Endothelial cell of umbilical vein (primary cell): ENCODE measurements around the gene TBX4. TPM values are rescaled to one million over a fixed set of nuclear protein-coding genes. Genes with fewer than 3 reads are reported as not detected.

Experiments used
- BruUV-seq: library from RNA; stranded (reverse); fragments of 400-500 nt; replicated peaks from 2 replicates; lab custom pipeline; 2021; lab: Mats Ljungman, UMichigan
- CTCF ChIA-PET: fragments of 300-600, 350-600 bp; sonication (Branson Sonifier 250); formaldehyde crosslinking; loops from one replicate; lab custom pipeline; 2021; ENCODE audit warnings: antibody characterized with exemption, inconsistent platforms; lab: Charles Lee
- POLR2A ChIA-PET: fragments of 300-600, 350-600 bp; sonication (Branson Sonifier 250); formaldehyde crosslinking; loops from one replicate; lab custom pipeline; 2021; ENCODE audit warnings: antibody characterized with exemption, inconsistent platforms; lab: Charles Lee
- DNase-seq: peaks from one replicate; pipeline ENCODE4 v3.0.0-alpha.2; 2011; ENCODE audit warnings: low read depth, low spot score
- FAIRE-seq: peaks from 2 replicates; lab custom pipeline; 2011; peaks lifted over from hg19 to GRCh38; lab: Jason Lieb, UNC
- H2AFZ ChIP-seq: 2 replicates; pipeline ENCODE4 v1.6.0; 2012; ENCODE audit warnings: low read depth, low read length, control low read depth, inconsistent platforms
- H3K27ac ChIP-seq: 2 replicates; pipeline ENCODE4 v1.5.1; 2011; ENCODE audit warnings: low read depth, mild to moderate bottlenecking, control low read depth, low read length, moderate library complexity; ENCODE audit not compliant: insufficient read depth
- H3K27me3 ChIP-seq, 2 experiments: 2 replicates each; pipeline versions ENCODE4 v1.6.0 to v1.6.1; 2011; ENCODE audit warnings: low read length in 2 of 2, mixed read lengths in 1 of 2; ENCODE audit not compliant: control insufficient read depth in 2 of 2, insufficient read depth in 2 of 2
- H3K36me3 ChIP-seq, 2 experiments: 2 replicates in 1 of 2; 3 replicates in 1 of 2; pipeline ENCODE4 v1.5.1; 2011; ENCODE audit warnings: low read length in 2 of 2, mild to moderate bottlenecking in 1 of 2, moderate library complexity in 1 of 2; ENCODE audit not compliant: control insufficient read depth in 2 of 2, insufficient read depth in 2 of 2; ENCODE audit errors: extremely low read depth in 1 of 2
- H3K4me1 ChIP-seq: 3 replicates; pipeline ENCODE4 v1.5.1; 2011; ENCODE audit warnings: mild to moderate bottlenecking, low read length; ENCODE audit not compliant: control insufficient read depth, insufficient read depth; ENCODE audit errors: extremely low read depth
- H3K4me2 ChIP-seq: 2 replicates; pipeline ENCODE4 v1.6.1; 2011; ENCODE audit warnings: low read length, control low read depth, mixed read lengths; ENCODE audit not compliant: insufficient read depth
- H3K4me3 ChIP-seq, 3 experiments: fragments of 200-600 bp in 1 of 3; sonication (generic), shearing (Covaris generic) in 1 of 3; replicated peaks in 1 of 3; 2 replicates each; pipeline ENCODE4 v1.5.1; 2011 to 2016; ENCODE audit warnings: control low read depth in 3 of 3, low read length in 3 of 3, mild to moderate bottlenecking in 2 of 3, inconsistent platforms in 1 of 3, low read depth in 1 of 3, moderate library complexity in 1 of 3; ENCODE audit not compliant: insufficient read depth in 1 of 3
- H3K79me2 ChIP-seq: 2 replicates; pipeline ENCODE4 v1.6.0; 2012; ENCODE audit warnings: low read length, inconsistent platforms; ENCODE audit not compliant: control insufficient read depth, insufficient read depth
- H3K9ac ChIP-seq: replicated peaks from 2 replicates; pipeline ENCODE3; 2011; ENCODE audit warnings: low read length, control low read depth; ENCODE audit not compliant: insufficient read depth; ENCODE audit errors: extremely low read depth
- H3K9me1 ChIP-seq: replicated peaks from 3 replicates; pipeline ENCODE4 v1.6.0; 2011; ENCODE audit warnings: mild to moderate bottlenecking, low read length; ENCODE audit not compliant: control insufficient read depth, insufficient read depth; ENCODE audit errors: extremely low read depth
- H3K9me3 ChIP-seq: replicated peaks from 2 replicates; pipeline ENCODE4 v1.5.1; 2012; ENCODE audit warnings: low read length, inconsistent platforms; ENCODE audit not compliant: control insufficient read depth, insufficient read depth
- H4K20me1 ChIP-seq: replicated peaks from 2 replicates; pipeline ENCODE3; 2011; ENCODE audit warnings: mild to moderate bottlenecking, low read length; ENCODE audit not compliant: control insufficient read depth, insufficient read depth; ENCODE audit errors: extremely low read depth
- CTCF ChIP-seq, 2 donors: IDR thresholded peaks; 1 replicate in 1 of 2; 2 replicates in 1 of 2; pipeline ENCODE4 v1.5.1; 2011; ENCODE audit warnings: low read length in 2 of 2, mild to moderate bottlenecking in 2 of 2, moderate library complexity in 2 of 2, control low read depth in 1 of 2, inconsistent platforms in 1 of 2, low read depth in 1 of 2; ENCODE audit not compliant: insufficient read depth in 1 of 2; ENCODE audit errors: extremely low read depth in 1 of 2
- EZH2 ChIP-seq: IDR thresholded peaks from 2 replicates; pipeline ENCODE4 v1.6.1; 2012; ENCODE audit warnings: borderline replicate concordance, low read depth, mild to moderate bottlenecking, moderate library complexity, low read length, inconsistent platforms; ENCODE audit not compliant: severe bottlenecking
- FOS ChIP-seq: IDR thresholded peaks from 2 replicates; pipeline ENCODE4 v1.6.1; 2011; ENCODE audit warnings: mild to moderate bottlenecking, low read length, moderate library complexity, borderline replicate concordance; ENCODE audit not compliant: insufficient read depth
- GATA2 ChIP-seq: IDR thresholded peaks from 2 replicates; pipeline ENCODE4 v1.7.0; 2011; ENCODE audit warnings: low read depth, mild to moderate bottlenecking, moderate library complexity, mixed read lengths, low read length; ENCODE audit not compliant: insufficient read length, insufficient read depth
- JUN ChIP-seq: IDR thresholded peaks from 2 replicates; pipeline ENCODE4 v1.6.1; 2011; ENCODE audit warnings: borderline replicate concordance, low read depth; ENCODE audit not compliant: insufficient read length, insufficient read depth
- MAX ChIP-seq: IDR thresholded peaks from 2 replicates; pipeline ENCODE4 v1.6.1; 2011; ENCODE audit not compliant: insufficient read depth, insufficient read length
- MYC ChIP-seq: IDR thresholded peaks from one replicate; pipeline ENCODE4 v1.6.1; 2011; ENCODE audit warnings: mild to moderate bottlenecking, low read depth, low read length
- POLR2A ChIP-seq: IDR thresholded peaks from 2 replicates; pipeline ENCODE4 v1.6.1; 2012; ENCODE audit warnings: low read depth, mild to moderate bottlenecking, control low read depth, low read length
- POLR2AphosphoS5 ChIP-seq: IDR thresholded peaks from 2 replicates; pipeline ENCODE4 v1.6.1; 2012; ENCODE audit warnings: low read depth, mild to moderate bottlenecking, control low read depth, low read length, moderate library complexity; ENCODE audit not compliant: insufficient read depth
- dilution Hi-C: fragments of 300-500 bp; cut with MboI; formaldehyde crosslinking; loops from one replicate; pipeline ENCODE4 v1.15.0; 2019; ENCODE audit warnings: low sequenced_read_pairs; ENCODE audit not compliant: extremely low pct_ligation_motif_present
- intact Hi-C: fragments of 100-400 bp; cut with micrococcal nuclease; formaldehyde crosslinking; loops from one replicate; pipeline ENCODE4 v1.10.0; 2022
- polyA plus RNA-seq, 4 experiments: library from polyadenylated mRNA; depleted of rRNA in 3 of 4; stranded (reverse) in 3 of 4; unstranded in 1 of 4; fragments of >200 nt; gene quantifications; 2 replicates each; pipeline versions ENCODE4 v1.2.1 to v1.2.3, GENCODE V29; 2011 to 2012; ENCODE audit warnings: missing spikeins in 1 of 4
- total RNA-seq: library from RNA; stranded (reverse); gene quantifications from 2 replicates; pipeline ENCODE4 v1.2.3, GENCODE V29; 2021

The TBX4 gene
- total and polyA plus RNA-seq, 2 donors (not counting 3 experiments of a cell fraction or from before 2014, with no cell fraction given): not detected

- dilution Hi-C loops: no loop called here
- POLR2A ChIA-PET: no interaction called here
Measured at GRCh38 chr17:61414141-61414935, 37.9 kb upstream of the TBX4 start.

More at GRCh38 chr17:61414141-61414935, 37.9 kb upstream of the TBX4 start:
- H4K20me1 ChIP-seq: no peaks in the 10 kb centered on the region
- H3K79me2 ChIP-seq: no peaks in the 10 kb centered on the region
- H3K27me3 ChIP-seq: peaks cover 18 to 19% of the 10 kb centered on the region in 2 experiments
- DNase-seq: no peak
- no peak overlapping the region for H3K4me3 ChIP-seq
- intact Hi-C loops: loop anchor here (2.0 kb wide), 1 partner anchor 38 kb away; the partner anchor contains the start of gene TBX4
- CTCF ChIA-PET: interaction anchor here (1.3 to 6.4 kb wide), 5 partner anchors 135 to 694 kb away, joined by 3 to 87 read pairs (median 53); no protein-coding TSS in a partner anchor
- no peaks in the 10 kb centered on the region for H3K36me3 ChIP-seq
- H3K4me1 ChIP-seq: peaks cover 14% of the 10 kb centered on the region
- no peak overlapping the region for H3K9ac ChIP-seq
- H3K4me2 ChIP-seq: no peak overlapping the region
- no peaks in the 10 kb centered on the region for H3K9me1 ChIP-seq
- no peak for FAIRE-seq
- H3K27ac ChIP-seq: no peak overlapping the region
- BruUV-seq: no TSS peak
- TF ChIP-seq POLR2A (no peak), MAX (no peak), POLR2AphosphoS5 (no peak), FOS (no peak), GATA2 (no peak), JUN (no peak), MYC (no peak), CTCF (IDR thresholded peaks at IDR 0.05; ENCODE audit: extremely low read depth in 1 of 2, insufficient read depth in 1 of 2, low read depth in 1 of 2, low read length in 2 of 2) (no peak), EZH2 (no peak)
- H3K9me3 ChIP-seq: no peaks in the 10 kb centered on the region
- H2AFZ ChIP-seq: no peak overlapping the region
